Activated CD4-positive, alpha-beta T cell treated with anti-CD3 and anti-CD28 coated beads for 48 hours (primary cell): Measurements from ENCODE around the gene NUP155.
"Not testable (repeated sequence)": the region's sequence is repeated elsewhere in the genome, so short reads cannot be mapped to it uniquely, and the experiment has no call there.

Source experiments
- DNase-seq: peaks from one replicate; pipeline ENCODE4 v3.0.0-alpha.2; 2020

The NUP155 gene

GRCh38 chr5:37370864-37371726 is at the start of gene NUP155:
Gene NUP155 (minus strand): TSS chr5:37371106. CDS start chr5:37370977, 129 bp downstream.
- DNase-seq: peak; percentile 93

GRCh38 chr5:37417347-37417746 is 46.4 kb upstream of the NUP155 start:
- DNase-seq: no peak

GRCh38 chr5:37415456-37415855 is 44.5 kb upstream of the NUP155 start:
- DNase-seq: not testable (repeated sequence)

GRCh38 chr5:37412515-37412914 is 41.6 kb upstream of the NUP155 start:
- DNase-seq: no peak

- DNase-seq: no peak
Observed at GRCh38 chr5:37400501-37400900, 29.6 kb upstream of the NUP155 start.

- no peak for DNase-seq
Observed at GRCh38 chr5:37396352-37396751, 25.4 kb upstream of the NUP155 start.

GRCh38 chr5:37391591-37391990 is 20.7 kb upstream of the NUP155 start:
- no peak for DNase-seq

- peak; percentile 87 for DNase-seq
Observed at GRCh38 chr5:37379100-37379628, 8.3 kb upstream of the NUP155 start, which contains the start of gene WDR70. Gene WDR70 (plus strand): TSS chr5:37379318. CDS start chr5:37379368, 50 bp downstream.

- DNase-seq: not testable (repeated sequence)
Observed at GRCh38 chr5:37378066-37378465, 7.2 kb upstream of the NUP155 start.

GRCh38 chr5:37375091-37375490 is 4.2 kb upstream of the NUP155 start:
- no peak for DNase-seq

GRCh38 chr5:37370550-37370863 is 399 bp downstream of the NUP155 start:
- no peak for DNase-seq

GRCh38 chr5:37355161-37355560 is 15.7 kb downstream of the NUP155 start:
- no peak for DNase-seq

GRCh38 chr5:37342741-37343140 is 28.2 kb downstream of the NUP155 start:
- not testable (repeated sequence) for DNase-seq

GRCh38 chr5:37334754-37335153 is 36.2 kb downstream of the NUP155 start:
- not testable (repeated sequence) for DNase-seq

GRCh38 chr5:37326536-37326935 is 44.4 kb downstream of the NUP155 start:
- DNase-seq: no peak

GRCh38 chr5:37323607-37324006 is 47.3 kb downstream of the NUP155 start:
- no peak for DNase-seq

GRCh38 chr5:37319037-37319782 is 51.7 kb downstream of the NUP155 start:
- no peak for DNase-seq

- DNase-seq: no peak
Observed at GRCh38 chr5:37316027-37316426, 54.9 kb downstream of the NUP155 start.

GRCh38 chr5:37310360-37310759 is 60.5 kb downstream of the NUP155 start:
- no peak for DNase-seq

GRCh38 chr5:37308793-37309192 is 62.1 kb downstream of the NUP155 start:
- no peak for DNase-seq

- no peak for DNase-seq
Observed at GRCh38 chr5:37304888-37305287, 66.0 kb downstream of the NUP155 start.

- not testable (repeated sequence) for DNase-seq
Observed at GRCh38 chr5:37296313-37296712, 74.6 kb downstream of the NUP155 start.

GRCh38 chr5:37283214-37283820 is 87.6 kb downstream of the NUP155 start:
- DNase-seq: no peak
